Panc1 (cell line): ENCODE results near the gene ARHGAP31.
"Not testable (repeated sequence)": the region's sequence is repeated elsewhere in the genome, so short reads cannot be mapped to it uniquely, and the experiment has no call there.

Source experiments
- POLR2AphosphoS5 ChIP-seq: IDR thresholded peaks from 2 replicates; pipeline ENCODE4 v1.6.1; 2012; ENCODE audit warnings: mild to moderate bottlenecking, low read depth, low read length, moderate library complexity
- TF ChIP-seq, protein P1 (sequence below): fragments of 450-650 bp; IDR thresholded peaks from 2 replicates; pipeline ENCODE4 v1.5.1; 2017; ENCODE audit warnings: mild to moderate bottlenecking

DNA sequence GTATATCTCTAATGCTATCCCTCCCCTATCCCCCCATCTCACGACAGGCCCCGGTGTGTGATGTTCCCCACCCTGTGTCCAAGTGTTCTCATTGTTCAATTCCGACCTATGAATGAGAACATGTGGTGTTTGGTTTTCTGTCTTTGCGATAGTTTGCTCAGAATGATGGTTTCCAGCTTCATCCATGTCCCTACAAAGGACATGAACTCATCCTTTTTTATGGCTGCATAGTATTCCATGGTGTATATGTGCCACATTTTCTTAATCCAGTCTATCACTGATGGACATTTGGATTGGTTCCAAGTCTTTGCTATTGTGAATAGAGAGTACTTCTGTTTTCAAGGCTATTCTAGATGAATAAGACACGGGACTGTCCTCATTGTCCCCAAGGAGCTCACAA is 61.4 kb downstream of the ARHGAP31 start:
- TF ChIP-seq POLR2AphosphoS5, result not testable (repeated sequence)
- TF ChIP-seq, protein P1, sequence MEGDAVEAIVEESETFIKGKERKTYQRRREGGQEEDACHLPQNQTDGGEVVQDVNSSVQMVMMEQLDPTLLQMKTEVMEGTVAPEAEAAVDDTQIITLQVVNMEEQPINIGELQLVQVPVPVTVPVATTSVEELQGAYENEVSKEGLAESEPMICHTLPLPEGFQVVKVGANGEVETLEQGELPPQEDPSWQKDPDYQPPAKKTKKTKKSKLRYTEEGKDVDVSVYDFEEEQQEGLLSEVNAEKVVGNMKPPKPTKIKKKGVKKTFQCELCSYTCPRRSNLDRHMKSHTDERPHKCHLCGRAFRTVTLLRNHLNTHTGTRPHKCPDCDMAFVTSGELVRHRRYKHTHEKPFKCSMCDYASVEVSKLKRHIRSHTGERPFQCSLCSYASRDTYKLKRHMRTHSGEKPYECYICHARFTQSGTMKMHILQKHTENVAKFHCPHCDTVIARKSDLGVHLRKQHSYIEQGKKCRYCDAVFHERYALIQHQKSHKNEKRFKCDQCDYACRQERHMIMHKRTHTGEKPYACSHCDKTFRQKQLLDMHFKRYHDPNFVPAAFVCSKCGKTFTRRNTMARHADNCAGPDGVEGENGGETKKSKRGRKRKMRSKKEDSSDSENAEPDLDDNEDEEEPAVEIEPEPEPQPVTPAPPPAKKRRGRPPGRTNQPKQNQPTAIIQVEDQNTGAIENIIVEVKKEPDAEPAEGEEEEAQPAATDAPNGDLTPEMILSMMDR, result not testable (repeated sequence)
